IMR-90 (cell line): ENCODE measurements around the gene TMEM239. TPM values are rescaled to one million over a fixed set of nuclear protein-coding genes. Genes with fewer than 3 reads are reported as not detected.

Experiments used
- ATAC-seq: fragments of 200-7000 bp; cut with Tn5 transposase; 2 replicates; pipeline ENCODE4 v1.9.1; 2020; ENCODE audit warnings: low read depth, mild to moderate bottlenecking, moderate library complexity
- BruUV-seq: library from RNA; stranded (reverse); fragments of 400-500 nt; replicated peaks from 2 replicates; lab custom pipeline; 2021; lab: Mats Ljungman, UMichigan
- CTCF ChIA-PET: fragments of 300-600 bp; formaldehyde crosslinking; extraction: SDS; loops from one replicate; lab custom pipeline; 2021; ENCODE audit warnings: antibody characterized with exemption; lab: Yijun Ruan, JAX
- POLR2A ChIA-PET: fragments of 300-600 bp; sonication (Branson Sonifier 250); formaldehyde crosslinking; loops from one replicate; lab custom pipeline; 2022; ENCODE audit warnings: antibody characterized with exemption; ENCODE audit not compliant: unreplicated experiment; lab: Charles Lee
- DNase-seq: peaks from one replicate; pipeline ENCODE4 v3.0.0; 2013
- H2AFZ ChIP-seq: replicated peaks from 2 replicates; pipeline ENCODE3; 2013; ENCODE audit warnings: low read length, mild to moderate bottlenecking; ENCODE audit not compliant: poor library complexity
- H2AK5ac ChIP-seq: 2 replicates; pipeline ENCODE4 v1.6.1; 2013; ENCODE audit warnings: low read depth, low read length, inconsistent platforms
- H2AK9ac ChIP-seq: replicated peaks from 2 replicates; pipeline ENCODE3; 2013; ENCODE audit warnings: mild to moderate bottlenecking, low read depth, low read length, moderate library complexity; ENCODE audit not compliant: poor library complexity
- H2BK120ac ChIP-seq: 2 replicates; pipeline ENCODE4 v1.6.1; 2013; ENCODE audit warnings: low read depth, low read length, inconsistent platforms
- H2BK15ac ChIP-seq: 3 replicates; pipeline ENCODE4 v1.6.1; 2013; ENCODE audit warnings: low read depth, low read length, inconsistent platforms
- H2BK20ac ChIP-seq: 2 replicates; pipeline ENCODE4 v1.6.1; 2013; ENCODE audit warnings: low read depth, mild to moderate bottlenecking, inconsistent platforms, low read length, moderate library complexity
- H2BK5ac ChIP-seq: 2 replicates; pipeline ENCODE4 v1.6.1; 2013; ENCODE audit warnings: mild to moderate bottlenecking, low read depth, low read length, inconsistent platforms; ENCODE audit not compliant: poor library complexity, severe bottlenecking
- H3K14ac ChIP-seq: replicated peaks from 2 replicates; pipeline ENCODE4 v1.6.1; 2013; ENCODE audit warnings: low read depth, low read length, inconsistent platforms
- H3K18ac ChIP-seq: 2 replicates; pipeline ENCODE4 v1.6.1; 2013; ENCODE audit warnings: low read depth, low read length, control low read depth
- H3K23ac ChIP-seq: 2 replicates; pipeline ENCODE4 v1.6.1; 2013; ENCODE audit warnings: low read depth, low read length, inconsistent platforms
- H3K27ac ChIP-seq: 2 replicates; pipeline ENCODE4 v1.5.1; 2013; ENCODE audit warnings: mild to moderate bottlenecking, control low read depth, low read length; ENCODE audit not compliant: insufficient read depth
- H3K27me3 ChIP-seq: 2 replicates; pipeline ENCODE4 v1.6.1; 2013; ENCODE audit warnings: low read length; ENCODE audit not compliant: control insufficient read depth, insufficient read depth
- H3K36me3 ChIP-seq: 2 replicates; pipeline ENCODE4 v1.6.1; 2013; ENCODE audit warnings: low read length, mixed read lengths; ENCODE audit not compliant: control insufficient read depth, insufficient read depth
- H3K4ac ChIP-seq: 2 replicates; pipeline ENCODE4 v1.6.1; 2013; ENCODE audit warnings: low read depth, low read length, inconsistent platforms
- H3K4me1 ChIP-seq: 2 replicates; pipeline ENCODE4 v1.6.1; 2013; ENCODE audit warnings: low read length, mixed read lengths; ENCODE audit not compliant: control insufficient read depth, insufficient read depth
- H3K4me2 ChIP-seq: 2 replicates; pipeline ENCODE4 v1.6.1; 2013; ENCODE audit warnings: low read depth, mild to moderate bottlenecking, control low read depth, low read length, moderate library complexity
- H3K4me3 ChIP-seq: 2 replicates; pipeline ENCODE4 v1.5.1; 2013; ENCODE audit warnings: low read depth, mild to moderate bottlenecking, control low read depth, low read length, moderate library complexity; ENCODE audit not compliant: insufficient read depth
- H3K56ac ChIP-seq: 2 replicates; pipeline ENCODE4 v1.6.1; 2013; ENCODE audit warnings: low read length, inconsistent platforms; ENCODE audit not compliant: insufficient read depth; ENCODE audit errors: extremely low read depth
- H3K79me1 ChIP-seq, 2 experiments: 2 replicates each; pipeline ENCODE4 v1.6.1; 2013; ENCODE audit warnings: low read length in 2 of 2, inconsistent platforms in 1 of 2, low read depth in 1 of 2
- H3K9ac ChIP-seq: 2 replicates; pipeline ENCODE4 v1.6.1; 2013; ENCODE audit warnings: low read depth, low read length, control low read depth
- H3K9me1 ChIP-seq: 2 replicates; pipeline ENCODE4 v1.6.1; 2013; ENCODE audit warnings: low read length, inconsistent platforms; ENCODE audit not compliant: insufficient read depth
- H3K9me3 ChIP-seq: 2 replicates; pipeline ENCODE4 v1.6.1; 2013; ENCODE audit warnings: low read length; ENCODE audit not compliant: control insufficient read depth, insufficient read depth
- H4K20me1 ChIP-seq: 2 replicates; pipeline ENCODE4 v1.6.1; 2013; ENCODE audit warnings: low read length, inconsistent platforms; ENCODE audit not compliant: insufficient read depth
- H4K5ac ChIP-seq: 2 replicates; pipeline ENCODE4 v1.6.1; 2013; ENCODE audit warnings: mild to moderate bottlenecking, low read depth, low read length, control low read depth
- H4K8ac ChIP-seq, 2 experiments: 2 replicates each; pipeline ENCODE4 v1.6.1; 2013; ENCODE audit warnings: low read depth in 2 of 2, low read length in 2 of 2, control low read depth in 1 of 2, inconsistent platforms in 1 of 2
- H4K91ac ChIP-seq: 2 replicates; pipeline ENCODE4 v1.6.1; 2013; ENCODE audit warnings: low read depth, low read length, inconsistent platforms; ENCODE audit not compliant: insufficient read depth
- BHLHE40 ChIP-seq: fragments of 150-350 bp; IDR thresholded peaks from 2 replicates; pipeline ENCODE4 v1.6.1; 2016; ENCODE audit warnings: mild to moderate bottlenecking, low read depth, low read length
- CEBPB ChIP-seq: IDR thresholded peaks from 2 replicates; pipeline ENCODE4 v1.6.1; 2012; ENCODE audit warnings: low read depth, low read length, improper control_type of control experiment
- CHD1 ChIP-seq: IDR thresholded peaks from 2 replicates; pipeline ENCODE4 v1.6.1; 2012; ENCODE audit warnings: low read depth, low read length, improper control_type of control experiment
- CTCF ChIP-seq: conservative IDR thresholded peaks from 2 replicates; pipeline ENCODE4 v1.5.1; 2012; ENCODE audit warnings: mild to moderate bottlenecking, low read depth, low read length, improper control_type of control experiment
- ELK1 ChIP-seq: fragments of 150-350 bp; IDR thresholded peaks from 2 replicates; pipeline ENCODE4 v1.6.1; 2016; ENCODE audit warnings: low read depth, mild to moderate bottlenecking, low read length, moderate library complexity, borderline replicate concordance
- FOS ChIP-seq: fragments of 150-350 bp; IDR thresholded peaks from 2 replicates; pipeline ENCODE4 v1.6.1; 2016; ENCODE audit warnings: low read depth, low read length
- MAFK ChIP-seq: IDR thresholded peaks from 2 replicates; pipeline ENCODE4 v1.6.1; 2012; ENCODE audit warnings: low read depth, low read length, improper control_type of control experiment
- MAZ ChIP-seq: IDR thresholded peaks from 2 replicates; pipeline ENCODE4 v1.6.1; 2012; ENCODE audit warnings: low read depth, mild to moderate bottlenecking, low read length, improper control_type of control experiment, moderate library complexity, borderline replicate concordance
- MXI1 ChIP-seq: IDR thresholded peaks from 2 replicates; pipeline ENCODE4 v1.6.1; 2012; ENCODE audit warnings: low read depth, mild to moderate bottlenecking, low read length, moderate library complexity, borderline replicate concordance
- POLR2A ChIP-seq: IDR thresholded peaks from 2 replicates; pipeline ENCODE4 v1.6.1; 2012; ENCODE audit warnings: mild to moderate bottlenecking, low read depth, low read length
- RAD21 ChIP-seq: IDR thresholded peaks from 2 replicates; pipeline ENCODE4 v1.6.1; 2012; ENCODE audit warnings: low read length, improper control_type of control experiment
- RCOR1 ChIP-seq: IDR thresholded peaks from 2 replicates; pipeline ENCODE4 v1.6.1; 2012; ENCODE audit warnings: mild to moderate bottlenecking, low read length, improper control_type of control experiment; ENCODE audit not compliant: insufficient replicate concordance
- RFX5 ChIP-seq: IDR thresholded peaks from 2 replicates; pipeline ENCODE4 v1.8.0; 2012; ENCODE audit warnings: low read depth, mild to moderate bottlenecking, low read length, moderate library complexity
- SMC3 ChIP-seq: fragments of 150-350 bp; IDR thresholded peaks from 2 replicates; pipeline ENCODE4 v1.6.1; 2016; ENCODE audit warnings: low read depth, mild to moderate bottlenecking, antibody characterized with exemption, low read length, moderate library complexity
- USF2 ChIP-seq: fragments of 150-350 bp; IDR thresholded peaks from 2 replicates; pipeline ENCODE4 v1.6.1; 2017; ENCODE audit warnings: mild to moderate bottlenecking, antibody characterized with exemption, low read length, low read depth
- WGBS, 2 experiments: methylation state at CpG; one replicate each; pipeline versions ENCODE4 v1.1.5 to v1.1.7; 2013; ENCODE audit warnings: missing lambda C conversion rate in 2 of 2; ENCODE audit not compliant: insufficient read length in 1 of 2; ENCODE audit errors: extremely low coverage in 2 of 2; 5-methylcytosine and 5-hydroxymethylcytosine counted together
- dilution Hi-C: fragments of 300-500 bp; cut with HindIII; formaldehyde crosslinking; loops from one replicate; pipeline ENCODE4 v1.14.3; 2018; ENCODE audit warnings: low sequenced_read_pairs; ENCODE audit not compliant: unreplicated experiment
- in situ Hi-C: fragments of 300-500 bp; cut with MboI; formaldehyde crosslinking; loops from 3 replicates; pipeline ENCODE4 v1.14.3; 2019; ENCODE audit warnings: low sequenced_read_pairs, inconsistent platforms, mixed read lengths
- intact Hi-C: fragments of 100-400 bp; cut with micrococcal nuclease; formaldehyde crosslinking; loops from 2 replicates; pipeline ENCODE4 v1.10.0; 2022
- polyA plus RNA-seq, 3 experiments: library from polyadenylated mRNA; depleted of rRNA; stranded (reverse); fragments of >200 nt; gene quantifications; 2 replicates each; pipeline ENCODE4 v1.2.3, GENCODE V29; 2012; ENCODE audit warnings: low replicate concordance in 1 of 3
- total RNA-seq: library from RNA; depleted of rRNA; stranded (reverse); fragments of >200 nt; gene quantifications from 2 replicates; pipeline ENCODE4 v1.2.3, GENCODE V29; 2012

TMEM239 gene
- total and polyA plus RNA-seq, 2 of the 4 experiments (the other 2 are of a cell fraction): 0.32 TPM; not detected in 1

- no TSS peak for BruUV-seq
- no peak overlapping the region for H3K27ac ChIP-seq
- H3K4ac ChIP-seq: no peak overlapping the region
- peak overlapping the region; percentile 22; the same call in 1 of the 2 replicates for H2AK5ac ChIP-seq
- H3K9ac ChIP-seq: no peak overlapping the region
- H3K18ac ChIP-seq: no peak overlapping the region; the same call in 1 of the 2 replicates
- H2BK20ac ChIP-seq: peak overlapping the region; percentile 45; the same call in 1 of the 2 replicates
- dilution Hi-C loops: no loop called here
- H4K8ac ChIP-seq: no peak overlapping the region
- H3K36me3 ChIP-seq: no peaks in the 10 kb centered on the region
- ChIA-PET CTCF (no interaction called here), POLR2A (no interaction called here)
- no peaks in the 10 kb centered on the region for H4K20me1 ChIP-seq
- intact Hi-C loops: no loop called here
- peaks cover 38% of the 10 kb centered on the region for H3K4me1 ChIP-seq
- WGBS, 2 experiments: no CpG with 5 or more reads among the region's 2 CpGs
- TF ChIP-seq BHLHE40 (no peak), CEBPB (no peak), RFX5 (no peak), USF2 (no peak), MXI1 (no peak), RCOR1 (no peak), FOS (no peak), SMC3 (no peak), MAZ (no peak), POLR2A (no peak), ELK1 (no peak), CTCF (no peak), RAD21 (no peak), MAFK (no peak), CHD1 (no peak)
- no peak overlapping the region for H3K56ac ChIP-seq
- no peak overlapping the region for H3K4me2 ChIP-seq
- H2AK9ac ChIP-seq: no peak overlapping the region
- 0 out of 4 replicates have a peak, but pooled peaks cover 0 to 5% of the 10 kb centered on the region in 2 experiments for H3K79me1 ChIP-seq
- H2AFZ ChIP-seq: no peak overlapping the region
- H4K91ac ChIP-seq: no peak overlapping the region
- no peaks in the 10 kb centered on the region for H3K9me3 ChIP-seq
- H3K4me3 ChIP-seq: no peak overlapping the region
- no peaks in the 10 kb centered on the region for H3K27me3 ChIP-seq
- ATAC-seq: no peak
- H2BK5ac ChIP-seq: no peak overlapping the region
- H3K14ac ChIP-seq: no peak overlapping the region
- H2BK120ac ChIP-seq: no peak overlapping the region
- DNase-seq: no peak
- no peak overlapping the region for H3K23ac ChIP-seq
- in situ Hi-C loops: loop anchor here (25.0 kb wide), 1 partner anchor 705 kb away; the partner anchor contains the start of gene STK35
- no peak overlapping the region; the same call in 1 of the 2 replicates for H4K5ac ChIP-seq
- H3K9me1 ChIP-seq: peaks cover 28% of the 10 kb centered on the region
- no peak overlapping the region; the same call in 2 of the 3 replicates for H2BK15ac ChIP-seq
Observed at GRCh38 chr20:2817341-2817726, 1.2 kb downstream of the TMEM239 start.
